IMR-90 (cell line): ENCODE results near the gene STON2. TPM values are rescaled to one million over a fixed set of nuclear protein-coding genes. Genes with fewer than 3 reads are reported as not detected.

Experiments
- ATAC-seq: fragments of 200-7000 bp; cut with Tn5 transposase; 2 replicates; pipeline ENCODE4 v1.9.1; 2020; ENCODE audit warnings: low read depth, mild to moderate bottlenecking, moderate library complexity
- BruUV-seq: library from RNA; stranded (reverse); fragments of 400-500 nt; replicated peaks from 2 replicates; lab custom pipeline; 2021; lab: Mats Ljungman, UMichigan
- CTCF ChIA-PET: fragments of 300-600 bp; formaldehyde crosslinking; extraction: SDS; loops from one replicate; lab custom pipeline; 2021; ENCODE audit warnings: antibody characterized with exemption; lab: Yijun Ruan, JAX
- POLR2A ChIA-PET: fragments of 300-600 bp; sonication (Branson Sonifier 250); formaldehyde crosslinking; loops from one replicate; lab custom pipeline; 2022; ENCODE audit warnings: antibody characterized with exemption; ENCODE audit not compliant: unreplicated experiment; lab: Charles Lee
- DNase-seq: peaks from one replicate; pipeline ENCODE4 v3.0.0; 2013
- H2AFZ ChIP-seq: replicated peaks from 2 replicates; pipeline ENCODE3; 2013; ENCODE audit warnings: low read length, mild to moderate bottlenecking; ENCODE audit not compliant: poor library complexity
- H2AK5ac ChIP-seq: 2 replicates; pipeline ENCODE4 v1.6.1; 2013; ENCODE audit warnings: low read depth, low read length, inconsistent platforms
- H2AK9ac ChIP-seq: replicated peaks from 2 replicates; pipeline ENCODE3; 2013; ENCODE audit warnings: mild to moderate bottlenecking, low read depth, low read length, moderate library complexity; ENCODE audit not compliant: poor library complexity
- H2BK120ac ChIP-seq: 2 replicates; pipeline ENCODE4 v1.6.1; 2013; ENCODE audit warnings: low read depth, low read length, inconsistent platforms
- H2BK15ac ChIP-seq: 3 replicates; pipeline ENCODE4 v1.6.1; 2013; ENCODE audit warnings: low read depth, low read length, inconsistent platforms
- H2BK20ac ChIP-seq: 2 replicates; pipeline ENCODE4 v1.6.1; 2013; ENCODE audit warnings: low read depth, mild to moderate bottlenecking, inconsistent platforms, low read length, moderate library complexity
- H2BK5ac ChIP-seq: 2 replicates; pipeline ENCODE4 v1.6.1; 2013; ENCODE audit warnings: mild to moderate bottlenecking, low read depth, low read length, inconsistent platforms; ENCODE audit not compliant: poor library complexity, severe bottlenecking
- H3K14ac ChIP-seq: replicated peaks from 2 replicates; pipeline ENCODE4 v1.6.1; 2013; ENCODE audit warnings: low read depth, low read length, inconsistent platforms
- H3K18ac ChIP-seq: 2 replicates; pipeline ENCODE4 v1.6.1; 2013; ENCODE audit warnings: low read depth, low read length, control low read depth
- H3K23ac ChIP-seq: 2 replicates; pipeline ENCODE4 v1.6.1; 2013; ENCODE audit warnings: low read depth, low read length, inconsistent platforms
- H3K27ac ChIP-seq: 2 replicates; pipeline ENCODE4 v1.5.1; 2013; ENCODE audit warnings: mild to moderate bottlenecking, control low read depth, low read length; ENCODE audit not compliant: insufficient read depth
- H3K27me3 ChIP-seq: 2 replicates; pipeline ENCODE4 v1.6.1; 2013; ENCODE audit warnings: low read length; ENCODE audit not compliant: control insufficient read depth, insufficient read depth
- H3K36me3 ChIP-seq: 2 replicates; pipeline ENCODE4 v1.6.1; 2013; ENCODE audit warnings: low read length, mixed read lengths; ENCODE audit not compliant: control insufficient read depth, insufficient read depth
- H3K4ac ChIP-seq: 2 replicates; pipeline ENCODE4 v1.6.1; 2013; ENCODE audit warnings: low read depth, low read length, inconsistent platforms
- H3K4me1 ChIP-seq: 2 replicates; pipeline ENCODE4 v1.6.1; 2013; ENCODE audit warnings: low read length, mixed read lengths; ENCODE audit not compliant: control insufficient read depth, insufficient read depth
- H3K4me2 ChIP-seq: 2 replicates; pipeline ENCODE4 v1.6.1; 2013; ENCODE audit warnings: low read depth, mild to moderate bottlenecking, control low read depth, low read length, moderate library complexity
- H3K4me3 ChIP-seq: 2 replicates; pipeline ENCODE4 v1.5.1; 2013; ENCODE audit warnings: low read depth, mild to moderate bottlenecking, control low read depth, low read length, moderate library complexity; ENCODE audit not compliant: insufficient read depth
- H3K56ac ChIP-seq: 2 replicates; pipeline ENCODE4 v1.6.1; 2013; ENCODE audit warnings: low read length, inconsistent platforms; ENCODE audit not compliant: insufficient read depth; ENCODE audit errors: extremely low read depth
- H3K79me1 ChIP-seq, 2 experiments: 2 replicates each; pipeline ENCODE4 v1.6.1; 2013; ENCODE audit warnings: low read length in 2 of 2, inconsistent platforms in 1 of 2, low read depth in 1 of 2
- H3K9ac ChIP-seq: 2 replicates; pipeline ENCODE4 v1.6.1; 2013; ENCODE audit warnings: low read depth, low read length, control low read depth
- H3K9me1 ChIP-seq: 2 replicates; pipeline ENCODE4 v1.6.1; 2013; ENCODE audit warnings: low read length, inconsistent platforms; ENCODE audit not compliant: insufficient read depth
- H3K9me3 ChIP-seq: 2 replicates; pipeline ENCODE4 v1.6.1; 2013; ENCODE audit warnings: low read length; ENCODE audit not compliant: control insufficient read depth, insufficient read depth
- H4K20me1 ChIP-seq: 2 replicates; pipeline ENCODE4 v1.6.1; 2013; ENCODE audit warnings: low read length, inconsistent platforms; ENCODE audit not compliant: insufficient read depth
- H4K5ac ChIP-seq: 2 replicates; pipeline ENCODE4 v1.6.1; 2013; ENCODE audit warnings: mild to moderate bottlenecking, low read depth, low read length, control low read depth
- H4K8ac ChIP-seq, 2 experiments: 2 replicates each; pipeline ENCODE4 v1.6.1; 2013; ENCODE audit warnings: low read depth in 2 of 2, low read length in 2 of 2, control low read depth in 1 of 2, inconsistent platforms in 1 of 2
- H4K91ac ChIP-seq: 2 replicates; pipeline ENCODE4 v1.6.1; 2013; ENCODE audit warnings: low read depth, low read length, inconsistent platforms; ENCODE audit not compliant: insufficient read depth
- BHLHE40 ChIP-seq: fragments of 150-350 bp; IDR thresholded peaks from 2 replicates; pipeline ENCODE4 v1.6.1; 2016; ENCODE audit warnings: mild to moderate bottlenecking, low read depth, low read length
- WGBS, 2 experiments: methylation state at CpG; one replicate each; pipeline versions ENCODE4 v1.1.5 to v1.1.7; 2013; ENCODE audit warnings: missing lambda C conversion rate in 2 of 2; ENCODE audit not compliant: insufficient read length in 1 of 2; ENCODE audit errors: extremely low coverage in 2 of 2; 5-methylcytosine and 5-hydroxymethylcytosine counted together
- dilution Hi-C: fragments of 300-500 bp; cut with HindIII; formaldehyde crosslinking; loops from one replicate; pipeline ENCODE4 v1.14.3; 2018; ENCODE audit warnings: low sequenced_read_pairs; ENCODE audit not compliant: unreplicated experiment
- in situ Hi-C: fragments of 300-500 bp; cut with MboI; formaldehyde crosslinking; loops from 3 replicates; pipeline ENCODE4 v1.14.3; 2019; ENCODE audit warnings: low sequenced_read_pairs, inconsistent platforms, mixed read lengths
- intact Hi-C: fragments of 100-400 bp; cut with micrococcal nuclease; formaldehyde crosslinking; loops from 2 replicates; pipeline ENCODE4 v1.10.0; 2022
- polyA plus RNA-seq, 3 experiments: library from polyadenylated mRNA; depleted of rRNA; stranded (reverse); fragments of >200 nt; gene quantifications; 2 replicates each; pipeline ENCODE4 v1.2.3, GENCODE V29; 2012; ENCODE audit warnings: low replicate concordance in 1 of 3
- total RNA-seq: library from RNA; depleted of rRNA; stranded (reverse); fragments of >200 nt; gene quantifications from 2 replicates; pipeline ENCODE4 v1.2.3, GENCODE V29; 2012
- TF ChIP-seq, protein P1 (sequence below): conservative IDR thresholded peaks from 2 replicates; pipeline ENCODE4 v1.5.1; 2012; ENCODE audit warnings: mild to moderate bottlenecking, low read depth, low read length, improper control_type of control experiment

Gene STON2
- total and polyA plus RNA-seq, 2 of the 4 experiments (the other 2 are of a cell fraction), result not detected

DNA sequence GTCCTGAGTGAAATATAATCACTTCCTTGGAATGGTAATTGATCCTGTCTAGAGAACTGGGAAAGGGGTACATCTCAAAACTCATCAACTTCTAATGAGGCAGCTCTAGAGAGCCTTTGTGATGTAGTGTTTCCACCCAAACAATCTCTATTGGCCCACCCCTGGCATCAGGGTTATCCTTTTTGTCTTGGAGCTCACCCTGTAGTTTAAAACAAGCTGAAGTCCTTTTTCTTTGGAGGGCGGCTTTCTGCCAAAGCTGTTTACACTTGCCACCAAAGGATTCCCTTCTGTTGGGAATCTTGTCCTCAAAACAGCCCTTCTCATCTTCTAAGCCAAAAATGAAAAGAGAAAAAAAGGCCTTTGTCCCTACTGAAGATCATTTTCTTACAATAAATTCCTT, 118.8 kb downstream of the STON2 start:
- Histone ChIP-seq H3K27me3 (no peaks in the 10 kb centered on the region), H2BK5ac (no peak overlapping the region), H4K8ac (no peak overlapping the region), H2BK120ac (no peak overlapping the region), H3K4me1 (no peaks in the 10 kb centered on the region), H3K4me2 (no peak overlapping the region), H3K9me3 (no peaks in the 10 kb centered on the region), H3K56ac (no peak overlapping the region), H3K36me3 (no peaks in the 10 kb centered on the region), H3K9ac (no peak overlapping the region), H3K14ac (no peak overlapping the region), H3K4ac (no peak overlapping the region), H3K27ac (no peak overlapping the region), H3K79me1 (no peaks in the 10 kb centered on the region), H2BK20ac (no peak overlapping the region), H2AK9ac (no peak overlapping the region), H4K5ac (no peak overlapping the region), H3K23ac (no peak overlapping the region), H2AK5ac (no peak overlapping the region), H3K9me1 (no peaks in the 10 kb centered on the region), H2AFZ (no peak overlapping the region), H3K4me3 (no peak overlapping the region), H2BK15ac (no peak overlapping the region), H3K18ac (no peak overlapping the region), H4K20me1 (no peaks in the 10 kb centered on the region), H4K91ac (no peak overlapping the region)
- ChIA-PET POLR2A (no interaction called here), CTCF (no interaction called here)
- DNase-seq (no peak), ATAC-seq (no peak)
- no CpG with 5 or more reads among the region's 1 CpG for WGBS, 2 experiments
- TF ChIP-seq, protein P1, sequence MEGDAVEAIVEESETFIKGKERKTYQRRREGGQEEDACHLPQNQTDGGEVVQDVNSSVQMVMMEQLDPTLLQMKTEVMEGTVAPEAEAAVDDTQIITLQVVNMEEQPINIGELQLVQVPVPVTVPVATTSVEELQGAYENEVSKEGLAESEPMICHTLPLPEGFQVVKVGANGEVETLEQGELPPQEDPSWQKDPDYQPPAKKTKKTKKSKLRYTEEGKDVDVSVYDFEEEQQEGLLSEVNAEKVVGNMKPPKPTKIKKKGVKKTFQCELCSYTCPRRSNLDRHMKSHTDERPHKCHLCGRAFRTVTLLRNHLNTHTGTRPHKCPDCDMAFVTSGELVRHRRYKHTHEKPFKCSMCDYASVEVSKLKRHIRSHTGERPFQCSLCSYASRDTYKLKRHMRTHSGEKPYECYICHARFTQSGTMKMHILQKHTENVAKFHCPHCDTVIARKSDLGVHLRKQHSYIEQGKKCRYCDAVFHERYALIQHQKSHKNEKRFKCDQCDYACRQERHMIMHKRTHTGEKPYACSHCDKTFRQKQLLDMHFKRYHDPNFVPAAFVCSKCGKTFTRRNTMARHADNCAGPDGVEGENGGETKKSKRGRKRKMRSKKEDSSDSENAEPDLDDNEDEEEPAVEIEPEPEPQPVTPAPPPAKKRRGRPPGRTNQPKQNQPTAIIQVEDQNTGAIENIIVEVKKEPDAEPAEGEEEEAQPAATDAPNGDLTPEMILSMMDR, result no peak
- TF ChIP-seq BHLHE40, result no peak
- dilution Hi-C loops, result no loop called here
- no TSS peak for BruUV-seq
- in situ Hi-C loops, result no loop called here
- intact Hi-C loops, result no loop called here
